Ishikawa (cell line): ENCODE results near the gene LTO1.

Experiments used
- CEBPB ChIP-seq: IDR thresholded peaks from 2 replicates; pipeline ENCODE4 v1.6.1; 2012
- CREB1 ChIP-seq: IDR thresholded peaks from 2 replicates; pipeline ENCODE4 v1.6.1; 2012; ENCODE audit warnings: low read depth
- EGR1 ChIP-seq: IDR thresholded peaks from 2 replicates; pipeline ENCODE4 v1.6.1; 2012
- EP300 ChIP-seq: IDR thresholded peaks from 2 replicates; pipeline ENCODE4 v1.6.1; 2012; ENCODE audit warnings: borderline replicate concordance
- FOXM1 ChIP-seq: IDR thresholded peaks from 2 replicates; pipeline ENCODE4 v1.6.1; 2012; ENCODE audit warnings: low read depth, borderline replicate concordance
- NFIC ChIP-seq: IDR thresholded peaks from 2 replicates; pipeline ENCODE4 v1.6.1; 2012
- RAD21 ChIP-seq: IDR thresholded peaks from 2 replicates; pipeline ENCODE4 v1.6.1; 2012; ENCODE audit warnings: low read depth
- TAF1 ChIP-seq: IDR thresholded peaks from 2 replicates; pipeline ENCODE4 v1.6.1; 2012; ENCODE audit warnings: low read depth, mild to moderate bottlenecking
- TCF12 ChIP-seq: IDR thresholded peaks from 2 replicates; pipeline ENCODE4 v1.6.1; 2012; ENCODE audit warnings: low read depth
- TEAD4 ChIP-seq: IDR thresholded peaks from 2 replicates; pipeline ENCODE4 v1.6.1; 2012
- USF1 ChIP-seq: IDR thresholded peaks from 2 replicates; pipeline ENCODE4 v1.6.1; 2012
- YY1 ChIP-seq: IDR thresholded peaks from 2 replicates; pipeline ENCODE4 v1.6.1; 2012; ENCODE audit warnings: low read depth
- ZBTB7A ChIP-seq: IDR thresholded peaks from 2 replicates; pipeline ENCODE4 v1.6.1; 2012; ENCODE audit warnings: low read depth
- TF ChIP-seq, protein P1 (sequence below): IDR thresholded peaks from 2 replicates; pipeline ENCODE4 v1.6.1; 2012
- TF ChIP-seq, protein P2 (sequence below): IDR thresholded peaks from 2 replicates; pipeline ENCODE4 v1.6.1; 2012; ENCODE audit warnings: low read depth, mild to moderate bottlenecking

Gene LTO1

DNA sequence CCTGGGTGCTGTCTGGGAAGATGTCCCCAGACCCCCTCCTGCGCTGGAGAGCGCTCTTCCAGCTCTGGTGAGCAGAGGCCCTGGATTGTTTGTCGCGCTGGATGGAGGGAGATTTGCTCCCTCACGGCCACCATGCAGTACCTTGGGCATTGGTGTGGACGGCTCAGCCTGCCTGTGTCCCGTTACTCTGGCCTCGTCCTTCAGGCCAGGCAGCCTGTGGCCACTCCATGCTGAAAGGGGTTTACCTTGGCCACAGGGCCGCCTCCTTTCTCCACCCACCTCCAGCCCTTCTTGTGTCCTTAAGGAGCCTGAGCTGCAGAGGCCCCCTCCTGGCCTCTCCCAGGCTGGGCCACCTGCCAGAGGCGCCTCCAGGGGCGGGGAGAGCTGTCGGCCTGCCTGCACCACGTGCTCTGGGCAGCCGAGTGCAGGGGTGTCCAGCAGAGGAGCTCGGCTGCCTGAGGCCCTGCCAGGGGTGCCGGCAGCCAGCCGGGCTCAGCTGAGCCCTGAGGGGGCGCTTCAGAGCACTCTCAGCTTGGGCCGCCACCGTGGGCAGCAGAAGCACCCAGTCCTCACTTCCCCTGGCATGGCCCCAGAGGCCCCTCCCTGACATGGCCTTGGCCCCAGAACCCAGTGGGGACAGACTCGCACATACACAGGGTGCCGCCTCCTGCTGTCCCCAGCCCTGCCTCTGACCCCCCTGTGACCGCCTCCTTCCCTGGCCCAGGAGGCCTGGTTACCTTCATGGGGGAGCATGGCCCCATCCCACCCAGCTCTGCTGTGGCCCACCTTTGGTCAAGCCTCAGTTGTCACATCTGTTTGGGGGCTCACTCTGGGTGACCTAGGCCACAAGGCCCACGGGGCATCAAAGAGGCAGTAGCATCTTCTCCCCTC lies 30.8 kb downstream of the LTO1 start:
- TF ChIP-seq ZBTB7A (peak; percentile 44; the same call in 1 of the 2 replicates), NFIC (peak; percentile 73), TCF12 (no peak), CEBPB (no peak), USF1 (peak; percentile 88), RAD21 (0 out of 2 replicates have a peak, but pooled peaks have one; percentile 2)
- TF ChIP-seq, protein P1, sequence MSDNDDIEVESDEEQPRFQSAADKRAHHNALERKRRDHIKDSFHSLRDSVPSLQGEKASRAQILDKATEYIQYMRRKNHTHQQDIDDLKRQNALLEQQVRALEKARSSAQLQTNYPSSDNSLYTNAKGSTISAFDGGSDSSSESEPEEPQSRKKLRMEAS = peak; percentile 97

DNA sequence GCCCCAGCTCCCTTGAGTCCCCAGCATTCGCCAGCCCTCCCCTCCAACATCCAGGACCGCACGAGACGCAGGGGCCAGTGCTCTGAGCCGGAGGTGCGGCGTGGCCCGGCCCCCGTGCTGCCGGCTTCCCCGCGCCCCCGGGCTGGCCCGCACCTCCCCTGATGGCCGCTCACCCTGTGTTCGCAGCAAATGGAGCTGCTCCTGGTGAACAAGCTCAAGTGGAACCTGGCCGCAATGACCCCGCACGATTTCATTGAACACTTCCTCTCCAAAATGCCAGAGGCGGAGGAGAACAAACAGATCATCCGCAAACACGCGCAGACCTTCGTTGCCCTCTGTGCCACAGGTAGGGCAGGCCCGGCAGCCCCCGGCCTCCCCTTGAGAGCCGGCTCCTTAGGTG lies 31.5 kb downstream of the LTO1 start:
- TF ChIP-seq CEBPB (no peak), RAD21 (no peak), TAF1 (no peak), TEAD4 (no peak), YY1 (no peak), EGR1 (no peak), CREB1 (no peak), USF1 (no peak), TCF12 (no peak), ZBTB7A (no peak), NFIC (no peak), FOXM1 (no peak), EP300 (no peak)
- TF ChIP-seq, protein P2, sequence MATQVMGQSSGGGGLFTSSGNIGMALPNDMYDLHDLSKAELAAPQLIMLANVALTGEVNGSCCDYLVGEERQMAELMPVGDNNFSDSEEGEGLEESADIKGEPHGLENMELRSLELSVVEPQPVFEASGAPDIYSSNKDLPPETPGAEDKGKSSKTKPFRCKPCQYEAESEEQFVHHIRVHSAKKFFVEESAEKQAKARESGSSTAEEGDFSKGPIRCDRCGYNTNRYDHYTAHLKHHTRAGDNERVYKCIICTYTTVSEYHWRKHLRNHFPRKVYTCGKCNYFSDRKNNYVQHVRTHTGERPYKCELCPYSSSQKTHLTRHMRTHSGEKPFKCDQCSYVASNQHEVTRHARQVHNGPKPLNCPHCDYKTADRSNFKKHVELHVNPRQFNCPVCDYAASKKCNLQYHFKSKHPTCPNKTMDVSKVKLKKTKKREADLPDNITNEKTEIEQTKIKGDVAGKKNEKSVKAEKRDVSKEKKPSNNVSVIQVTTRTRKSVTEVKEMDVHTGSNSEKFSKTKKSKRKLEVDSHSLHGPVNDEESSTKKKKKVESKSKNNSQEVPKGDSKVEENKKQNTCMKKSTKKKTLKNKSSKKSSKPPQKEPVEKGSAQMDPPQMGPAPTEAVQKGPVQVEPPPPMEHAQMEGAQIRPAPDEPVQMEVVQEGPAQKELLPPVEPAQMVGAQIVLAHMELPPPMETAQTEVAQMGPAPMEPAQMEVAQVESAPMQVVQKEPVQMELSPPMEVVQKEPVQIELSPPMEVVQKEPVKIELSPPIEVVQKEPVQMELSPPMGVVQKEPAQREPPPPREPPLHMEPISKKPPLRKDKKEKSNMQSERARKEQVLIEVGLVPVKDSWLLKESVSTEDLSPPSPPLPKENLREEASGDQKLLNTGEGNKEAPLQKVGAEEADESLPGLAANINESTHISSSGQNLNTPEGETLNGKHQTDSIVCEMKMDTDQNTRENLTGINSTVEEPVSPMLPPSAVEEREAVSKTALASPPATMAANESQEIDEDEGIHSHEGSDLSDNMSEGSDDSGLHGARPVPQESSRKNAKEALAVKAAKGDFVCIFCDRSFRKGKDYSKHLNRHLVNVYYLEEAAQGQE = no peak
- TF ChIP-seq, protein P1 = no peak

GRCh38 chr11:69642913-69643632 lies 32.1 kb downstream of the LTO1 start:
- TF ChIP-seq TCF12 (peak; percentile 41; the same call in 1 of the 2 replicates), NFIC (no peak), TAF1 (0 out of 2 replicates have a peak, but pooled peaks have one; percentile 16), ZBTB7A (no peak; the same call in 1 of the 2 replicates), CEBPB (no peak), USF1 (no peak), TEAD4 (no peak; the same call in 1 of the 2 replicates), RAD21 (peak; percentile 71; the same call in 1 of the 2 replicates), CREB1 (no peak), YY1 (no peak), EP300 (no peak), FOXM1 (no peak), EGR1 (peak; percentile 62; the same call in 1 of the 2 replicates)
- TF ChIP-seq, protein P1 = peak; percentile 55; the same call in 1 of the 2 replicates
- TF ChIP-seq, protein P2 = no peak

GRCh38 chr11:69642549-69642912 lies 32.6 kb downstream of the LTO1 start:
- no peak for TF ChIP-seq CREB1
- no peak for TF ChIP-seq USF1
